ENCODE measurements around the gene ST6GALNAC2.

Gene ST6GALNAC2

GRCh38 chr17:76584427-76585032 lies 1.1 kb downstream of the ST6GALNAC2 start:
- TF ChIP-seq CTCF (IDR thresholded peaks at IDR 0.05; ENCODE audit: low read depth, low read length, missing control alignments) = no peak
- in situ Hi-C loops (cut with HindIII; ENCODE audit: low pct_ligation_motif_present, low sequenced_read_pairs) = no loop called here
- H3K27ac ChIP-seq = no peak overlapping the region
- peaks cover 8% of the 10 kb centered on the region for H3K27me3 ChIP-seq (replicated peaks)
- H3K36me3 ChIP-seq (replicated peaks) = no peaks in the 10 kb centered on the region
- H3K4me3 ChIP-seq (ENCODE audit: low read depth, low read length) = peak overlapping the region; percentile 44
- DNase-seq = no peak

GRCh38 chr17:76582660-76583059 lies 3.0 kb downstream of the ST6GALNAC2 start:
- Histone ChIP-seq H3K27me3 (replicated peaks) (peaks cover 8% of the 10 kb centered on the region), H3K36me3 (replicated peaks) (no peaks in the 10 kb centered on the region), H3K27ac (no peak overlapping the region), H3K4me3 (ENCODE audit: low read depth, low read length) (no peak overlapping the region)
- TF ChIP-seq CTCF (IDR thresholded peaks at IDR 0.05; ENCODE audit: low read depth, low read length, missing control alignments) = no peak
- in situ Hi-C loops (cut with HindIII; ENCODE audit: low pct_ligation_motif_present, low sequenced_read_pairs) = no loop called here
- no peak for DNase-seq

- in situ Hi-C loops (cut with HindIII; ENCODE audit: low pct_ligation_motif_present, low sequenced_read_pairs) = no loop called here
- H3K27me3 ChIP-seq (replicated peaks) = peaks cover 8% of the 10 kb centered on the region
These were observed 4.1 kb downstream of the ST6GALNAC2 start for GRCh38 chr17:76581515-76581914.

DNA sequence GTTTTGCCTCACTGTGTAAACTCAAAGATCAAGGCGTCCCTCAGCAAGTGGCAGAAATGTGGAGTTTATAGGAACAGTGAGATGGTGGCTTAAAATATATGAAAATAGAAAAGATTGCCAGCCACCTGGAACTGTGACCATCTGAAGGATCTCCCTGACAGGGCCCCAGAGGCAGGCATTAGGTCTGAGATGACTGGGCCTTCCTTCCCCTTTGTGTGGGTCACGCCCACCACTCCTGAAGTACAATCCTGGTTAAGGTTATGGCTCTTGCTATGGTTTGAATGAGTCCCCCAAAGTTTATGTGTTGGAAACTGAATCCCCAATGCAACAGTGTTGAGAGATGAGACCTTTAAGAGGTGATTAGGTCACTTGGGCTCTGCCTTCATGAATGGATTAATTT lies 6.4 kb downstream of the ST6GALNAC2 start:
- in situ Hi-C loops (cut with HindIII; ENCODE audit: low pct_ligation_motif_present, low sequenced_read_pairs) = no loop called here
- Histone ChIP-seq H3K27ac (no peak overlapping the region), H3K4me3 (ENCODE audit: low read depth, low read length) (no peak overlapping the region)

More at GRCh38 chr17:76581515-76581914, 4.1 kb downstream of the ST6GALNAC2 start:
- no peak overlapping the region for H3K4me3 ChIP-seq (ENCODE audit: low read depth, low read length)
- no peak for TF ChIP-seq CTCF (IDR thresholded peaks at IDR 0.05; ENCODE audit: low read depth, low read length, missing control alignments)
- no peak overlapping the region for H3K27ac ChIP-seq
- no peaks in the 10 kb centered on the region for H3K36me3 ChIP-seq (replicated peaks)
- no peak for DNase-seq

DNA sequence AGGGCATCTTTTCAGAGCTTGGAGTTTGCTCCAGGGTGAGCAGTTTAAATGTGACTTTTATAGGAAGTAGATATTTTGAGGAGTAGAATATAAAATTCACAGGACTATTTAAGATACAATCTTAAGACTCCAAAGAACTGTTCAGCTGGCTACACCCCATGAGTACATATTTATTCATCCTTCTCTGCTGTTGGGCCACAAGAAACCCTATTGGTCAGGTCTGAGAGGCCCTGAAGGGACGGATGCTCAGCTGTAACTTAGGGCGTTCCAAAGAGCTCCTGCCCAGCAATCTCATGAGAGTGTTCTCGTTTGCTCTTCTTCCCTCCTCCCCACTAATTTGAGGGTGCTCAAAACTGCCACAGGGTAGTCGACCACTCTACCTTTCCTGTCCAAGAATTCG lies 7.3 kb downstream of the ST6GALNAC2 start:
- TF ChIP-seq CTCF (IDR thresholded peaks at IDR 0.05; ENCODE audit: low read depth, low read length, missing control alignments) = no peak
- no peak for DNase-seq
- Histone ChIP-seq H3K4me3 (ENCODE audit: low read depth, low read length) (no peak overlapping the region), H3K27ac (no peak overlapping the region), H3K27me3 (replicated peaks) (no peaks in the 10 kb centered on the region), H3K36me3 (replicated peaks) (no peaks in the 10 kb centered on the region)
- in situ Hi-C loops (cut with HindIII; ENCODE audit: low pct_ligation_motif_present, low sequenced_read_pairs) = no loop called here

More for the DNA sequence above, 6.4 kb downstream of the ST6GALNAC2 start:
- no peaks in the 10 kb centered on the region for H3K36me3 ChIP-seq (replicated peaks)
- no peaks in the 10 kb centered on the region for H3K27me3 ChIP-seq (replicated peaks)
- no peak for DNase-seq
- TF ChIP-seq CTCF (IDR thresholded peaks at IDR 0.05; ENCODE audit: low read depth, low read length, missing control alignments) = no peak

DNA sequence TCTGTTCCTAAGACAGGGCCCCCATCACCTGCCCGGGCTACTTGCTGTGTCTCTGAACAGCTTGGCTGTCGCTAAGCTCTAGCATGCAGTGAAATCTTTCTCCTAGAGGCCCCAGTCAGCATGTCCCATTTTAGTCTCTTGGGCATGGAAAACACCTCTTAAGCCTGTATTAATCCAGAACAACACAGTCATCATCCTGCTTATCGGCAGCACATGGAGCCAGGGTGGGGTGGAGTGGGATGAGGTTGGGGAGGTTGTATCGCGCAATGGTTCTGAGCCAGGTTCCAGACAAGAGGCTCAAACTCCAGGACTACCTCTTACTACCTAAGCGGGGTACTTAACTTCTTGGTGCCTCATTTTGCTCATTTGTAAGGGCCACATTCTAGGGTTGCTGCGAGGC lies 7.8 kb downstream of the ST6GALNAC2 start:
- no peak overlapping the region for H3K27ac ChIP-seq

More for the DNA sequence above, 7.8 kb downstream of the ST6GALNAC2 start:
- Histone ChIP-seq H3K4me3 (ENCODE audit: low read depth, low read length) (no peak overlapping the region), H3K36me3 (replicated peaks) (no peaks in the 10 kb centered on the region), H3K27me3 (replicated peaks) (no peaks in the 10 kb centered on the region)
- TF ChIP-seq CTCF (IDR thresholded peaks at IDR 0.05; ENCODE audit: low read depth, low read length, missing control alignments) = no peak
- no peak for DNase-seq
- in situ Hi-C loops (cut with HindIII; ENCODE audit: low pct_ligation_motif_present, low sequenced_read_pairs) = no loop called here

Data from brain microvascular endothelial cell (primary cell).